Astrocyte of the spinal cord (primary cell): Measurements from ENCODE around the gene CHRM3.
"Not testable (repeated sequence)": the region's sequence is repeated elsewhere in the genome, so short reads cannot be mapped to it uniquely, and the experiment has no call there.

Experiments used
- DNase-seq: peaks from one replicate; pipeline ENCODE4 v3.0.0; 2011; ENCODE audit warnings: low read depth, low spot score
- H3K4me3 ChIP-seq: 2 replicates; pipeline ENCODE4 v1.5.1; 2011; ENCODE audit warnings: low read depth, mild to moderate bottlenecking, low read length, moderate library complexity
- CTCF ChIP-seq: IDR thresholded peaks from 2 replicates; pipeline ENCODE4 v1.5.1; 2012; ENCODE audit warnings: low read depth, mild to moderate bottlenecking, low read length, inconsistent platforms
- in situ Hi-C: cut with HindIII; loops from 2 replicates; pipeline ENCODE4 v1.10.0; 2017; ENCODE audit warnings: low sequenced_read_pairs

The CHRM3 gene

GRCh38 chr1:239368436-239369109 is 17.8 kb upstream of the CHRM3 start:
- DNase-seq, result no peak
- no peak overlapping the region for H3K4me3 ChIP-seq
- no peak for TF ChIP-seq CTCF
- in situ Hi-C loops, result no loop called here

DNA sequence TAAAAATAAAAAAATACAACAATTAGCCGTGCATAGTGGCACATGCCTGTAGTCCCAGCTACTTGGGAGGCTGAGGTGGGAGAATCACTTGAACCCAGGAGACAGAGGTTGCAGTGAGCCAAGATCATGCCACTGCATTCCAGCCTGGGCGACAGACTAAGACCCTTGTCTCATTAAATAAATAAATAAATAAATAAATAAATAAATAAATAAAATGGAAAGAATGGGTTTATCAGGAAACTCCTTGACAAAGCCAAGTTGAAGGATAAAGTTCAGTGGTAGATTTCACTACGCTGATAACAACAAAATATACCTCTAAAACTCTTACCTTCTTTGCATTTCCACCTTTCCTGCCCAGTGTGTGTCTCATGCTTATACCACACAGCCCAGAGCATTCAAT is 15.5 kb upstream of the CHRM3 start:
- DNase-seq, in situ Hi-C loops, H3K4me3 ChIP-seq: not testable (repeated sequence)

- DNase-seq, result no peak
- in situ Hi-C loops, result no loop called here
- no peak for TF ChIP-seq CTCF
- no peak overlapping the region for H3K4me3 ChIP-seq
These were observed 3.7 kb upstream of the CHRM3 start for GRCh38 chr1:239382666-239383065.

DNA sequence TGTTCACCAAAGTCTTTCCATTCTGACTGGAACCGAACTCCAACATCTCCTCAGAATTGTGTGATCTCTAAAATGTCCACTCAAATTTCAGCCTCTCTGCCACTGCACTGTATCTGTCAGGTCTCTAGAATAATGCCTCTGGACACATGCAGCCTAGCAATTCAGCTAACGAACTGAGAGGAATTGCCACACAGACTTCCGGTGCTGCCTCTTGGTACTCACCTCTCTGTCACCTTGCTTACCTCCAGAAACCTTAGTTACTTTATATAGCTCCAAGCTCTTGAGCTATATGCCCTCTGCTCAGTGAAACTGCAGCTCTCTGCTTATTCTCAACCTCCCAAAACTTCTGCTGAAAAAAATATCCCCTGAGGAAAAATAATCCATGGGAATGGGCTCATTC is 2.7 kb upstream of the CHRM3 start:
- in situ Hi-C loops, result no loop called here
- no peak for DNase-seq

DNA sequence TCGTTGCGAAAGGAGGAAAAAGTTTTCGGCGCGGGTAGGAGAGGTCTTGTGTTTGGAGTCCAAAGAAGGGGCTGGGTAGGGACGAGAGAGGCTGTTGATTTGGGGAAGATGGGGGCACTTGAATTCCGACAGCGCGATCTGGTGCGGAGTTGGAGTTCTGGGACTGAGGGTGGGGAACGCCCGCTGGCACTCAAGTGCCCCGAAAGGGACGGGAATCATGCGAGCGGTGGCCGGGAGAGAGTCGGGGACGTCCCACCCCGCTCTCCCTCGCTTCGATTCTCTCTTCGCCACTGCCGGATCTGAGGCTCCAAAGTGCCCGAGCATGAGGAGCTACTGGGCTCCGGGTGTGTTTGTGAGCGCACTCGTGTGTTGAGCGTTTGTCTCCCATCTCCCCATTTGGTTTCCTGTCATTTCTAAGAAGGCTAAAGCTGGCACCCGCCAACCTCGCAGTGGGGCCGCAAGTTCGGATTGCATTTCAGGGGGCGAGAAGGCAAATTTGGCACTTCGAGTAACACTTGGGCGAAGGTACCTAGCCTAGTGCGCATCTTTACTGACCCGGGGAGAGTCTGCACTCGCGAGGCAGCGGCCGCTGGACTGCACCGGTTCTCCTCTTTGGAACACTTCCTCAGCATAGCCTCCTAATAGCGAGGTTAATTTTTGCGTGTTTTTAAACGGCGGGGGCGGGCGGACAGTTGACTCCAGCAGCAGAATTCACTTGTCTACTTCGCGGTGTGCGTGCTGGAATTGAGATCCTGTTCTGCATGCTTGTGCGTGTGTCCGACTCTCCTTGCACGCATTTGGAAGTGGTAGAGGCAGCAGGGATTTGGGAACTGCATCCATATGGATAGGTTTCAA is 1.2 kb downstream of the CHRM3 start:
- H3K4me3 ChIP-seq, result no peak overlapping the region
- DNase-seq, result peak; percentile 1
- TF ChIP-seq CTCF, result no peak
- in situ Hi-C loops, result no loop called here

More for the DNA sequence above, 2.7 kb upstream of the CHRM3 start:
- TF ChIP-seq CTCF, result no peak
- H3K4me3 ChIP-seq, result no peak overlapping the region

- TF ChIP-seq CTCF, result no peak
- in situ Hi-C loops, result no loop called here
- no peak for DNase-seq
- no peak overlapping the region for H3K4me3 ChIP-seq
These were observed 1.8 kb downstream of the CHRM3 start for GRCh38 chr1:239388159-239388485.

DNA sequence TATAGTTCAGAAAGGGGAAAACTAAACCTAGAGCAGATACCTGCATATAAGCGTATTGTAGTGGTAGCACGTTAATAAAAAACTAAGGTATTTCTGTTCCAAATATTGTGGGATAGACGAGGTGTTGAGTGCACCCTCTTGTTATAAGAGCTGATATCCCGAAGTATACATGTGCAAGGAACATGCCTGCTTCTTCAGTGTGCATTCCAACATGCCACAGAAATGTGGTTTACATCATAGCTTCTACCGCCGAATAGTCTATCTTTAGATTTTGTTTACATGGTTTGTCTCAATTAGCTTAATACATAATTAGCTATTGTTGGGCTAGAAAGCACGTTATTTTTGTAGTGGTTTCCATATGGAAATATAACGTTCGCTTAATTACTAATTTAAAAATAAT is 2.2 kb downstream of the CHRM3 start:
- DNase-seq, result no peak
- no peak for TF ChIP-seq CTCF
- H3K4me3 ChIP-seq, result no peak overlapping the region
- in situ Hi-C loops, result no loop called here
